ENCODE data around the gene KATNAL1.
A peak's percentile ranks its signal among the peaks of the same experiment; 100 is the strongest.

The KATNAL1 gene

GRCh38 chr13:30333616-30334015 lies 26.3 kb upstream of the KATNAL1 start:
- no peak for DNase-seq

- DNase-seq = no peak
Measured at GRCh38 chr13:30332456-30333143, 25.2 kb upstream of the KATNAL1 start.

GRCh38 chr13:30331331-30331771 lies 24.0 kb upstream of the KATNAL1 start:
- DNase-seq = no peak

DNA sequence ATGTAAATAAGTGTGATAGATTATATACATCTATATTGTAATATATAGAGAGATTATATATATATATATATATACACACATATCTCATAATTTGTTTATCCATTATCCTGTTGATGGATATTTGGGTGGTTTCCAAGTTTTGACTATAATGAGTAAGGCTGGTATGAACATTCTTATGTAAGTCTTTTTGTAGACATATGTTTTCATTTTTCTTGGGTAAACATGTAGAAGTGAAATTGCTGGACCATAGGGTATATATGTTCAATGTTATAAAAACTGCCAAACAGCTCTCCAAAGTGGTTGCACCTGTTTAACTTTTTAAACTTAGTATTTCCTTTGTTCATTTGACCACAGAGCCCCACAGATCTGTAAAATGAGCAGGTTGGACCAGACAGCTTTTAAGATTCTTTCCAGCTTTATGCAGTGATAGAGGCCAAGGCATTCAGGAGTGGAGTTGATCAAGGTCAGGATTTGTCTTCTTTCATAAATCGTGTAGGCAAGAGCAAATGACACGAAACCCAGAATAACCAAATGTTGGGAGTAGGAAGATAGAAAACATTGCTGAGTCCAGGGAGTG lies 21.7 kb upstream of the KATNAL1 start:
- no peak for DNase-seq

- DNase-seq = no peak
Measured at GRCh38 chr13:30325668-30326067, 18.3 kb upstream of the KATNAL1 start.

DNA sequence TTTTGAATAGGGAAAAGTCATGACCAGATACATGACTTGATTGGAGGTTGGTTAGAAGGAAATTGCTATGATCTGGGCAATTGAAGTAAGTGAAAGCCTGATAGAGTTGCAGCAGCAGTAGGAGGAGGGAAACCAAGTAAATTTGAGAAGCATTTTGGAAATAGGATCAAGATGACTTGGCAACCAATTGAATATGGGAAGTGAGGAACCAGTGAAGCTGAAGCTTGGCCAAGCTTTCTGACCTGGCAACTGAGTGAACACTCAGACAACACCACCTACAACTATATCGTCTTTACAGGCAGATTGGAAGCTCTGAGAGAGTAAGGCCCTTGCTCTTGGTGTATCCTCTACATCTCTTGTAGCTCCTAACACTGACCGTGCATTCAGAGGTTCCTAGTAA lies 16.2 kb upstream of the KATNAL1 start:
- DNase-seq = no peak

- no peak for DNase-seq
Measured at GRCh38 chr13:30322428-30322827, 15.1 kb upstream of the KATNAL1 start.

GRCh38 chr13:30321256-30321655 lies 13.9 kb upstream of the KATNAL1 start:
- DNase-seq = no peak

- peak in 13 of 56 donors; percentile 8 to 48 (median 30) for DNase-seq
Measured at GRCh38 chr13:30319655-30320054, 12.3 kb upstream of the KATNAL1 start.

- no peak for DNase-seq
Measured at GRCh38 chr13:30319130-30319529, 11.8 kb upstream of the KATNAL1 start.

- DNase-seq = no peak
Measured at GRCh38 chr13:30318026-30318425, 10.7 kb upstream of the KATNAL1 start.

GRCh38 chr13:30314562-30314961 lies 7.2 kb upstream of the KATNAL1 start:
- no peak for DNase-seq

- no peak for DNase-seq
Measured at GRCh38 chr13:30314069-30314468, 6.7 kb upstream of the KATNAL1 start.

DNA sequence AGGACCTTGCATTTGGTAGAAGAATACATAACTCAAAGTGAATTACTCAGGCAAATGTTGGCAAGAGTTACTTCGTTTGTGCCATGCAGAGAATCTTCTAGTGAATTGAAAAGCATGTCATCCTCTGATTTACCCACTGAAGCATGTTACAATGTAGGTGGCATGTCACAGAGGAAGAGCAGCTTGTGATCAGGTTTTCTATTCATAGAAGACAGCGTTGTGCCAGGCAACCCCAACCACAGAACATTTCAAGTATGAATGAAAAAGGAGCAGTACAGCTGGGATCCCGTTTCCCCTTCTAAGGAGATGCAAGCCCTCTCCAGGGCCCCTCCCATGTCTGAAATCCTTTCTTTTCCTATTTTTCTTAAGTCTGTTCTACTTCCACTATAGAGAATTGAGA lies 6.0 kb upstream of the KATNAL1 start:
- DNase-seq = no peak

DNA sequence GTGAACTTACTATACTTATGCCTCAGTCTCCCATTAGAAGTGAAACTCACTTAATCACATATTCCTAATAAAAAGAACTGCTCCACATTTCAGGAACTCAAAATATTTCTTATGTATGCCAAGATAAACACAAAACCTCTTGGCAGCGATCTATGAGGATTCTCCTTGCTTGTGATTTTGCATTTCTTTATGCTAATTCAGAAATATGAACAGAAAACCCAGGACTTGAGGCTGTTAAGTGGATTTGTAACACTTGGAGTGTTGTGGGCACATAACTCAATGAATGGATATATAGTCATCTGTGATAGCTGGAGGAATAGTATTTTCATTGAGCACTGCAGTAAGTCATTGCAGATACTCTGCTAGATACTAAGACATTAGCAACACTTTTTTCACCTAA lies 5.6 kb upstream of the KATNAL1 start:
- DNase-seq = no peak

- DNase-seq = no peak
Measured at GRCh38 chr13:30308548-30308947, 1.2 kb upstream of the KATNAL1 start.

DNA sequence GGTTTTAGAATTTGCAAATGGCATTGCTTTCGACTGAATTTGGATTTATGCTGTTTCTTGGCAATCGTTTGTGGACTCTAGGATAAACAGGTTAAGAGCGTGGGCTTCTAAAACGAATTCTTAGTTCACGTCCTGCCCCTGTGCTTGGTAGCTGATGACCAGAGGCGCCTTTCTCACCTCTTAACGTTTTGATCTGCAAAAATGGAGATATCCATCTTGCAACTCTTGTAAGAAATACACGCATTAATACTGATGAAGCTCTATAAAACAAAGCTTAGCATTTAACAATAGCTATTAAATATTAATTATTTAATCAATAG lies 580 bp upstream of the KATNAL1 start:
- no peak for DNase-seq

- peak in 54 of 56 donors; percentile 70 to 97 (median 90) for DNase-seq
Measured at GRCh38 chr13:30306762-30307193, 573 bp downstream of the KATNAL1 start.

DNA sequence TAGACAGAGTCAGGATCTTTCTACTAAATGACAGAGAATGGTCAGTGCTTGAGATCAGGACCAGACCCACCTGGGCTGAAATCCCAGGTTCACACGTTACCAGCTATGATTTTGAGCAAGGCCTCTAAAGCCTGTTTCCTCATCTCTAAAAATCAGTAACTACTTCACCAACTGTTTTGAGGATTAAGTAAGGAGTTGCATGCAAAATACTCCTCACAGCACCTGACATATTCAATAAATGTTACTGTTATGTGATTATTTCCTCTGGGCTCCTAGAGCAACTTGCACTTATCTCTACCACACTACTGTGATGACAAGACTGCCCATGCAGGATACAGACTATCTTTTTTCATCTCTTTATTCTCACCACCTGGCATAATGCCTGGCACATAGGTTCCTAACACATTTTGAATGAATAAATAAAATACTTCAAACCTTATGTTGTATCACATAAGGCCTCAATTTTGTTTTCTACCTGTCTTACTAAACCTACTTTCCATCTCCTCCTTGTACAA lies 1.8 kb downstream of the KATNAL1 start:
- DNase-seq = no peak

- DNase-seq = no peak
Measured at GRCh38 chr13:30303269-30303668, 4.1 kb downstream of the KATNAL1 start.

DNA sequence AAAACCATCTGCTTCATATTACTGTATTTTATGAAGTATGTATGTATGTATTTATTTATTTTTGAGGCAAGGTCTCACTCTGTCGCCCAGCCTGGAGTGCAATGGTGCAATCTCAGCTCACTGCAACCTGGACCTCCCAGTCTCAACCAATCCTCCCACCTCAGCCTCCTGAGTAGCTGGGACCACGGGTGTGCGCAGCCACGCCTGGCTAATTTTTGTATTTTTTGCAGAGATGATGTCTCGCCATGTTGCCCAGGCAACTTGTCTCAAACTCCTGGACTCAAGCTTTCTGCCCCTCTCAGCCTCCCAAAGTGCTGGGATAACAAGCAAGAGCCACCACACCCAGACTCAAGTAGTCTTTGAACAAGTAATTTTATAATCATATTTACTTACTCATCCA lies 5.5 kb downstream of the KATNAL1 start:
- DNase-seq = no peak

DNA sequence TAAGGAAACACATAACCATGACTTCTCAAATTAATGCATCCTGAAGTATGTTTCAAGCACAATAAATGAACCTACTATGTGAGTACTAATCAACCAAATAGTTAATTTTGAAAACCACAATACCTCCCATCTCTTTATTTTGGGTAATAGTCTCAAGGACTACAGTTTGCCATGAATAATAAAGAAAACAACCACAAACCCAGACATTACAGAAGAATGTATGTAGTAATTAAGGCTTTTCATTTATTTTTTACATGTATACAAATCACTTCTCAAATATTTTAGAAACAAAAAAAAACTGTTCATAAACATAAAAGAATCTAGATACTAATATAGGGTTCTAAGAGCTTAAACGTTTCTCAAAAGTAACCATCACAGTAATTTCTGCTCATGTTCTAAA lies 6.8 kb downstream of the KATNAL1 start:
- no peak for DNase-seq

- no peak for DNase-seq
Measured at GRCh38 chr13:30299786-30300185, 7.6 kb downstream of the KATNAL1 start.
